Activated CD8-positive, alpha-beta T cell treated with anti-CD3 and anti-CD28 coated beads for 36 hours (primary cell): Measurements from ENCODE around the gene SYNJ2. TPM values are rescaled to one million over a fixed set of nuclear protein-coding genes. Genes with fewer than 3 reads are reported as not detected.

Experiments
- ATAC-seq: fragments of 200-7000 bp; cut with Tn5 transposase; one replicate; pipeline ENCODE4 v1.10.0; 2021; ENCODE audit warnings: mild to moderate bottlenecking, moderate library complexity
- CTCF ChIA-PET: fragments of 350-600 bp; sonication (Branson Sonifier 250); formaldehyde crosslinking; loops from one replicate; lab custom pipeline; 2021; ENCODE audit warnings: antibody characterized with exemption; lab: Charles Lee
- POLR2A ChIA-PET: fragments of 350-600 bp; sonication (Branson Sonifier 250); formaldehyde crosslinking; loops from one replicate; lab custom pipeline; 2021; ENCODE audit warnings: antibody characterized with exemption; lab: Charles Lee
- DNase-seq: peaks from one replicate; pipeline ENCODE4 v3.0.0-alpha.2; 2020
- H3K27ac Mint-ChIP-seq: one replicate; pipeline ENCODE4 v1.8.0; 2021; ENCODE audit warnings: mild to moderate bottlenecking, mixed read lengths
- H3K27me3 Mint-ChIP-seq: one replicate; pipeline ENCODE4 v1.8.0; 2021; ENCODE audit warnings: mixed read lengths
- H3K36me3 Mint-ChIP-seq: one replicate; pipeline ENCODE4 v1.8.0; 2021; ENCODE audit warnings: low read depth, mixed read lengths
- H3K4me1 Mint-ChIP-seq: one replicate; pipeline ENCODE4 v1.8.0; 2021; ENCODE audit warnings: low read depth, mixed read lengths
- H3K4me3 Mint-ChIP-seq: one replicate; pipeline ENCODE4 v1.8.0; 2021; ENCODE audit warnings: mild to moderate bottlenecking, moderate library complexity, mixed read lengths
- H3K9me3 Mint-ChIP-seq: one replicate; pipeline ENCODE4 v1.8.0; 2021; ENCODE audit warnings: mixed read lengths
- intact Hi-C: fragments of 100-400 bp; cut with micrococcal nuclease; formaldehyde crosslinking; loops from one replicate; pipeline ENCODE4 v1.10.0; 2022
- total RNA-seq, 2 experiments: library from RNA; stranded (reverse); gene quantifications; one replicate each; pipeline ENCODE4 v1.2.3, GENCODE V29; 2021
- TF ChIP-seq, protein P1 (sequence below): fragments of 200-600 bp; IDR thresholded peaks from one replicate; pipeline ENCODE4 v1.8.0; 2022; ENCODE audit warnings: antibody characterized with exemption, mild to moderate bottlenecking

The SYNJ2 gene
- total RNA-seq, 2 experiments from 2014 or later, result 27.7 to 28.5 TPM

- Mint-ChIP-seq H3K27me3 (no peaks in the 10 kb centered on the region), H3K27ac (no peak overlapping the region), H3K4me3 (no peak overlapping the region), H3K36me3 (peaks cover 21% of the 10 kb centered on the region), H3K4me1 (peaks cover 41% of the 10 kb centered on the region), H3K9me3 (no peaks in the 10 kb centered on the region)
- DNase-seq (no peak), ATAC-seq (no peak)
- TF ChIP-seq, protein P1, sequence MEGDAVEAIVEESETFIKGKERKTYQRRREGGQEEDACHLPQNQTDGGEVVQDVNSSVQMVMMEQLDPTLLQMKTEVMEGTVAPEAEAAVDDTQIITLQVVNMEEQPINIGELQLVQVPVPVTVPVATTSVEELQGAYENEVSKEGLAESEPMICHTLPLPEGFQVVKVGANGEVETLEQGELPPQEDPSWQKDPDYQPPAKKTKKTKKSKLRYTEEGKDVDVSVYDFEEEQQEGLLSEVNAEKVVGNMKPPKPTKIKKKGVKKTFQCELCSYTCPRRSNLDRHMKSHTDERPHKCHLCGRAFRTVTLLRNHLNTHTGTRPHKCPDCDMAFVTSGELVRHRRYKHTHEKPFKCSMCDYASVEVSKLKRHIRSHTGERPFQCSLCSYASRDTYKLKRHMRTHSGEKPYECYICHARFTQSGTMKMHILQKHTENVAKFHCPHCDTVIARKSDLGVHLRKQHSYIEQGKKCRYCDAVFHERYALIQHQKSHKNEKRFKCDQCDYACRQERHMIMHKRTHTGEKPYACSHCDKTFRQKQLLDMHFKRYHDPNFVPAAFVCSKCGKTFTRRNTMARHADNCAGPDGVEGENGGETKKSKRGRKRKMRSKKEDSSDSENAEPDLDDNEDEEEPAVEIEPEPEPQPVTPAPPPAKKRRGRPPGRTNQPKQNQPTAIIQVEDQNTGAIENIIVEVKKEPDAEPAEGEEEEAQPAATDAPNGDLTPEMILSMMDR, result no peak
- ChIA-PET POLR2A (interaction anchor here (2.1 kb wide), 1 partner anchor 10 kb away, joined by 9 read pairs; no protein-coding TSS in a partner anchor), CTCF (interaction anchor here (1.6 to 6.1 kb wide), 2 partner anchors 15 to 31 kb away, joined by 8 to 33 read pairs; no protein-coding TSS in a partner anchor)
- intact Hi-C loops, result no loop called here
These were observed 60.1 kb downstream of the SYNJ2 start for GRCh38 chr6:158041788-158042187.

DNA sequence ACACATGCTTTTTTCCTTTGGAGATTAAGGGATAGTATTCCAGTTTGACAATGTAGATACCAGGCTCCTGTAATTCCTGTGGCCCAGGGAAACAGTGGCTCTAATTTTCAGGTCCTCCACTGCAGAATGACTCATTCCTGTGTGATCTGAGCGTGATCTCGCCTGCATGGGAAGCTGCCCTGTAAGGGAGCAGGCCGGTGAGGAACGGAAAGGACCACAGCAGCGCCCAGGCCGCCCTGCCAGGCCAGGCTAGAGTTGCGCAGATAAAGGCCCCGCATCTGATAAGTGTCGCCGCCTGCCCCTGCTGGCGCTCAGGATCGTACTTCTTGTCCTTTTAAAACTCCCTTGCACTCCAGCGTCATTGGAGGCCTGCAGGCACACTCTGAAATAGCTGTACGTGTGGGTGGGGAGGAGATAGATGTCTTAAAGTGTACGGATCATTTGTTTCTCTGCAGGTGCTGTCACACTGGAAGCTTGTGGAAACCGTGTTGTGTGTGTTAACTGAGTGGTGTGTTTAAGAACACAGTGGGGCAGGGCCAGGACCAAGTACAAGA lies 60.7 kb downstream of the SYNJ2 start:
- Mint-ChIP-seq H3K27ac (no peak overlapping the region), H3K36me3 (peaks cover 27% of the 10 kb centered on the region), H3K4me1 (peaks cover 46% of the 10 kb centered on the region), H3K4me3 (no peak overlapping the region), H3K27me3 (no peaks in the 10 kb centered on the region), H3K9me3 (no peaks in the 10 kb centered on the region)
- DNase-seq, result no peak
- intact Hi-C loops, result no loop called here
- no peak for ATAC-seq
- TF ChIP-seq, protein P1, result no peak
- POLR2A ChIA-PET, result interaction anchor here (2.1 kb wide), 1 partner anchor 11 kb away, joined by 9 read pairs; no protein-coding TSS in a partner anchor
- CTCF ChIA-PET, result interaction anchor here (1.6 to 6.1 kb wide), 2 partner anchors 16 to 30 kb away, joined by 8 to 33 read pairs; no protein-coding TSS in a partner anchor

DNA sequence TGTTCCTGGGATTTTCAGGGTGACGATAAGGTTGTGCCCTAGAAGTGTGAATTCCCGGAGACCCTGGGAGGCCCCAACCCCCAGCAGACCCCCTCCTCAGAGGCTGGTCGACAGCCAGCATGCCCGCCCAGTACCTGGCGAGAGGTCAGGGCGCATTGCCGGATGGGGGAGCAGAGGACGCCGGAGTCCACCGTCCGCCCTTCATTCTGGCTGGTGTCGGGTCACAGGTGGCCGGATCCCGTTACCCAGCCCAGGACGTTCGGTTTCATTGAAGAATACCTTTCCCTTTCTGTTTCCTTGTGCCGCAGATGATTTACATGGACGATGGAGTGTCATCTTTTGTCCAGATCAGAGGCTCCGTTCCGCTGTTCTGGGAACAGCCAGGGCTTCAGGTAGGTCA lies 61.3 kb downstream of the SYNJ2 start:
- H3K4me3 Mint-ChIP-seq, result no peak overlapping the region
- intact Hi-C loops, result no loop called here
- H3K27me3 Mint-ChIP-seq, result no peaks in the 10 kb centered on the region
- H3K36me3 Mint-ChIP-seq, result peaks cover 27% of the 10 kb centered on the region
- H3K4me1 Mint-ChIP-seq, result peaks cover 51% of the 10 kb centered on the region
- POLR2A ChIA-PET, result no interaction called here
- CTCF ChIA-PET, result interaction anchor here (1.6 to 6.1 kb wide), 2 partner anchors 16 to 30 kb away, joined by 8 to 33 read pairs; no protein-coding TSS in a partner anchor
- no peak for DNase-seq
- no peak overlapping the region for H3K27ac Mint-ChIP-seq
- no peaks in the 10 kb centered on the region for H3K9me3 Mint-ChIP-seq
- ATAC-seq, result no peak
- TF ChIP-seq, protein P1, result no peak

DNA sequence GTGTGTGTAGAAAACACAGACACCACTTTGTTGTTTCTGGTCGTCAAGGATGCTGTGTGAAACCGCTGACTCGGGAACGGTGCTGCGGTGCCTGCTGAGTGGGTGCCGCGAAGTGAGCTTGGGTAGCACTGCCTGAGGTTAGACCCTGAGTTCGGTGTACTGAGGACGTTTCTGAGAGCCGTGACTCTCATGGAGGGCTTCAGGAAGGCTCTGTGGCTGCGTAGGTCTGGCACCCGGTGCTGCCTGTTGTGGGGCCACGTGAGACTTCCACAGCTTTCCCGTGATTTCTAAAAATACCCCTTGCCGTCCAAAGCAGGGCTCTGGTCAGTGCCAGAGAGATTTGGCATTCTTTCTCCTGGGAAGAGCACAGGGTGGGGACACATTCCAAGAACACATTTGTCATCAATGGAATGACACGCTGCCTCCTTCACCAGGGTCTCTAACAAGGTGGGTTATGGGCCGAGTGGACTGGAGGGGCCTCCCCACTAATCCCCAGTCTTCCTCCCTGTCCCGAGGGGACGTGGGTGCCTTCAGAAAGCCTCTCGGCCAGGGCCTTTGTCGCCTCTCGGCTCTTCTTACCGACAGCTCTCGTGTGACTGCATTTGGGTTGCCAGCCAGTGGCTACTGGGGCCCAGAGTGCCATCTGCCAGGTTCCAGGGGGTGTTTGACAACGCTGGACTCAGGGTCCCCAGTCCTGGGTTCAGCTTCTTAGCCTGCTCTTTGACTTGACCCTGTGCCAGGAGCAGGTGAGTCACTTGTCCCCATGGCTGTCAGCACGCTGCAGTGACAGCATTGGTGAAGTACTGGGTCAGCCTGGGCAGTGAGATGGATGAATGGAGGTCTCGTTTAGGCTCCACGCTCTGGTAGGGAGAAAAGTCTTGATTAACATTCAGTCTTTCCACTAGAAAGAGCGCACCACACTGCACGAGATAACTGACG lies 62.2 kb downstream of the SYNJ2 start:
- H3K36me3 Mint-ChIP-seq, result peaks cover 27% of the 10 kb centered on the region
- intact Hi-C loops, result no loop called here
- ATAC-seq, result no peak
- ChIA-PET POLR2A (interaction anchor here (0.6 kb wide), 1 partner anchor 1117 kb away, joined by 3 read pairs; no protein-coding TSS in a partner anchor), CTCF (interaction anchor here (0.9 kb wide), 1 partner anchor 28 kb away, joined by 3 read pairs; no protein-coding TSS in a partner anchor)
- DNase-seq, result no peak
- H3K9me3 Mint-ChIP-seq, result no peaks in the 10 kb centered on the region
- H3K4me3 Mint-ChIP-seq, result no peak overlapping the region
- H3K27me3 Mint-ChIP-seq, result no peaks in the 10 kb centered on the region
- peaks cover 48% of the 10 kb centered on the region for H3K4me1 Mint-ChIP-seq
- TF ChIP-seq, protein P1, result no peak
- no peak overlapping the region for H3K27ac Mint-ChIP-seq
